ENCODE results near the gene COLEC12. TPM values are rescaled to one million over a fixed set of nuclear protein-coding genes. Genes with fewer than 3 reads are reported as not detected.

COLEC12 gene
- total RNA-seq, 4 donors from 2014 or later: 5.1 to 14.5 (median 6.9) TPM

- TF ChIP-seq POLR2A (IDR thresholded peaks at IDR 0.05) (no peak), CTCF (IDR thresholded peaks at IDR 0.05) (no peak)
- intact Hi-C loops (cut with DNase I; ENCODE audit: low total_unique reads): no loop called here
- no peak for DNase-seq (ENCODE audit: low spot score in 2 of 2)
- no peak overlapping the region for H3K4me3 ChIP-seq (ENCODE audit: low read depth, poor library complexity, severe bottlenecking)
- WGBS, 2 donors: 76 to 84% methylated on average over 2 of the region's 2 CpGs
Measured at GRCh38 chr18:303607-304006, 196.9 kb downstream of the COLEC12 start.

- DNase-seq (ENCODE audit: low spot score in 2 of 2): no peak
- intact Hi-C loops (cut with DNase I; ENCODE audit: low total_unique reads): no loop called here
- WGBS, 2 donors: 0 to 100% methylated on average over 1 of the region's 1 CpG
Measured at GRCh38 chr18:303011-303410, 197.5 kb downstream of the COLEC12 start.

DNA sequence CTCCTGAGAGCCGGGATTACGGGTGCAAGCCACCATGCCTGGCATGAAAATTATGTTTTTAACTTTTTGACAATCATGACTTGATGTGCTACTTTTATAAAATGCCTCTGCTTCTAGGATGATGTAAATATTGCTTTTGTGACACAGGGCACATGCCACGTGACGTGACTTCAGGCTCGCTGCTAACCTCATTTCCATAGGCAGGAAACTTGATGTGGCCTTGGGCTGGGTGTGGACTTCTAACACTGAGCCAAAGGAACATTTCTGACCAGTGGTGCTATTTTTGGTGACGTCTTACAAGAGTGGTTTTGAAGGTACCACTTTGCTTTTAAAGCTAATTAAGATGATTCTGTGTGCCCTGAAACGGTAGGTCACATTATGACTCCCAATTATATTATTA lies 198.4 kb downstream of the COLEC12 start:
- WGBS, 2 donors: 82 to 86% methylated on average over 7 of the region's 7 CpGs
- H3K4me3 ChIP-seq (ENCODE audit: low read depth, poor library complexity, severe bottlenecking): no peak overlapping the region
- intact Hi-C loops (cut with DNase I; ENCODE audit: low total_unique reads): no loop called here
- TF ChIP-seq CTCF (IDR thresholded peaks at IDR 0.05): no peak
- no peak for TF ChIP-seq POLR2A (IDR thresholded peaks at IDR 0.05)
- DNase-seq (ENCODE audit: low spot score in 2 of 2): no peak

More at GRCh38 chr18:303011-303410, 197.5 kb downstream of the COLEC12 start:
- no peak overlapping the region for H3K4me3 ChIP-seq (ENCODE audit: low read depth, poor library complexity, severe bottlenecking)
- TF ChIP-seq POLR2A (IDR thresholded peaks at IDR 0.05) (no peak), CTCF (IDR thresholded peaks at IDR 0.05) (no peak)

DNA sequence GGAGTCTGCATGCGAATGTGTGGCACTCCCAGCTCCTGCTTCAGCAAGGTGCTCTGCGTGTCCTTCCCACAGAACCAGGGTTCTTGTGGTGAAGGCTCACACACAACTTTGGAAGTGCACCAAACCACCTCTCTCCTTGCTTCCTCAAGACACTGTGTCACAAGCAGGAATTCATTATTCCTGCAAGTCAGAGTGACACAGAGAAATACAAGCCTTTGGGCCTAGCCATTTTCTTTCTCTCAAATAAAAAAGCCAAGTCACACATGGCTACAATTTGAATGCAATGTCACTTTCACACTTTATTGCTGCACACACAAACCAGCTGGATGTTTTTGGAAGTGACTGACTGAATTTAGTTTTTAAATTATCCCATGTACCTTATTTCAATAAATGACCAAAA lies 202.6 kb downstream of the COLEC12 start:
- WGBS, 2 donors: 66 to 88% methylated on average over 2 of the region's 2 CpGs
- H3K4me3 ChIP-seq (ENCODE audit: low read depth, poor library complexity, severe bottlenecking): no peak overlapping the region
- intact Hi-C loops (cut with DNase I; ENCODE audit: low total_unique reads): loop anchor here (10.0 kb wide), 1 partner anchor 317 kb away; no protein-coding TSS in a partner anchor
- TF ChIP-seq POLR2A (IDR thresholded peaks at IDR 0.05) (no peak), CTCF (IDR thresholded peaks at IDR 0.05) (no peak)
- no peak for DNase-seq (ENCODE audit: low spot score in 2 of 2)

DNA sequence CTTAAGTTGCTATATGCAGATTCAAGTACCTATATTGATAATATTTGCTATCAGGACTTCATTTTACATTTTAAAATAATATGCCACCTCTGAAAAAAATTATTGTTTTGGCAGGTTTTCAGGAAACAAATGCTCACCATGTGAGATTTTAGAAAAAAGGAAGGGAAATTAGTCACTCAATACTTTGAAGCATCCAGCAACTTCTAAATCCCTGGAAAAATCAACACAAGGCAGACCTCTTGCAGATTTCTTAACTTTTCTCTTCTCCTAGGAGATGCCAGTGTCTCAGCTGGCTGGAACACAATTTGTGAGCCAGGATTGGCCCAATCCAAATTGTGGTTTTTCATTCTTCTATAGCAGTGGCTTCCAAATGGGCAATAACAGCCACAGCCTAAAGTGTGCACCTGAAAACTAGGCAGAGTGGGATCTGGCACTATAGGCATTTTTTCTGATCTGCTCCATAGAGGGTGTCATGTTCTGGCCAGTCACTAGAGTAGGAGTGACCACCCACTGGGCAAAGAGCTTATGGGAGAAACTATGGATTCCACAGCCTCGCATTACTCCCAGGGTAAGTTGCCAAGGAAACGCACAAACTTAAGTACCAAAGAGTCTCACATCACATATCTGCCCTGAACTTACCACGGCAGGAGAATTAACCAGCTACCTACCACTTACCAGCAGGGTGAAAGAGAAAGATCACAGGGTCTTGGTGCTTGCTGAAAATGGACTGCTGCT lies 204.6 kb downstream of the COLEC12 start:
- intact Hi-C loops (cut with DNase I; ENCODE audit: low total_unique reads): loop anchor here (10.0 kb wide), 1 partner anchor 319 kb away; no protein-coding TSS in a partner anchor
- H3K4me3 ChIP-seq (ENCODE audit: low read depth, poor library complexity, severe bottlenecking): no peak overlapping the region
- no peak for DNase-seq (ENCODE audit: low spot score in 2 of 2)
- WGBS, 2 donors: 53 to 66% methylated on average over 3 of the region's 3 CpGs
- TF ChIP-seq POLR2A (IDR thresholded peaks at IDR 0.05) (no peak), CTCF (IDR thresholded peaks at IDR 0.05) (no peak)

All from lower leg skin (tissue), 4 donors.